ENCODE measurements around the gene FLOT2.
A peak's percentile ranks its signal among the peaks of the same experiment; 100 is the strongest.
"Not testable (repeated sequence)": the region's sequence is repeated elsewhere in the genome, so short reads cannot be mapped to it uniquely, and the experiment has no call there.

FLOT2 gene

GRCh38 chr17:28896884-28897768 lies at the start of gene FLOT2:
TSS of gene FLOT2 (minus strand) at chr17:28897733. CDS start at chr17:28897574, 159 bp downstream.
- DNase-seq (ENCODE audit: low read depth) = peak; percentile 40

DNA sequence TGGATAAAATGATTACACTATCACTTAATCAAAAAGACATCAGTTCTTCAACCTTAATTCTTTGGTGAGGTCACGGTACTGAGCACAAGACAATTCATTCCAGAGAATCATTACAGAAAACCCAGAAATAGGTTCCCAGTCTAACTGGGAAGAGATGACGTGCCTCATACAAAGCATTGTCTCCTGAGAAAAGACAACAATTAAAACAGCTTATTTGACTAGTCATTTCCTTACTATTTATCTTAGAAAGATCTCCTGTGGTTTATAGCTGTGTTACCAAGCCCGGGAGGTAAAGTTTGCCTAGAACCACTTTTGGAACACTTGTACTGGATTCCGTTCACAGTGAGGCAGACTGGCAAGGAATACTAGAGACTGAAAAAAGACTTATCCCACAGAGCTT lies 48.7 kb upstream of the FLOT2 start:
- DNase-seq (ENCODE audit: low read depth) = no peak

- no peak for DNase-seq (ENCODE audit: low read depth)
Observed at GRCh38 chr17:28944862-28945741, 47.6 kb upstream of the FLOT2 start.

DNA sequence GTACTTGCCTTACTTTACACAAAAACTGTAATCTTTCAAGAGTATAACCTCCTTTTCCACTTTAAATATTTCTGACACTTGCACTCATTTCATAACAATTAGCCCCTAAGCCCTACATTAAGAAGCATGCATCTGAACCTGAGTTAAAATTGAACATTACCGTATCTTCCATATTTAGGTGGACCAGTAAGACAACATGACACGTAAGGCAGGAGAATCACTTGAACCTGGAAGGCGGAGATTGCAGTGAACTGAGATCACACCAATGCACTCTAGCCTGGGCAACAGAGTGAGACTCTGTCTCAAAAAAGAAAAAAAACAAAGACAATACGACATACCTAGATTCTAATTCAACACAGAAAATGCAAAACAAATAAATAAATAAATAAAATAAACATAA lies 46.8 kb upstream of the FLOT2 start:
- DNase-seq (ENCODE audit: low read depth) = no peak

GRCh38 chr17:28942925-28943324 lies 45.4 kb upstream of the FLOT2 start:
- DNase-seq (ENCODE audit: low read depth) = no peak

GRCh38 chr17:28941251-28941650 lies 43.7 kb upstream of the FLOT2 start:
- no peak for DNase-seq (ENCODE audit: low read depth)

- DNase-seq (ENCODE audit: low read depth) = no peak
Observed at GRCh38 chr17:28940675-28941074, 43.1 kb upstream of the FLOT2 start.

GRCh38 chr17:28940142-28940541 lies 42.6 kb upstream of the FLOT2 start:
- no peak for DNase-seq (ENCODE audit: low read depth)

GRCh38 chr17:28938552-28938951 lies 41.0 kb upstream of the FLOT2 start:
- no peak for DNase-seq (ENCODE audit: low read depth)

- DNase-seq (ENCODE audit: low read depth) = no peak
Observed at GRCh38 chr17:28937044-28937729, 39.7 kb upstream of the FLOT2 start.

- no peak for DNase-seq (ENCODE audit: low read depth)
Observed at GRCh38 chr17:28935744-28936460, 38.4 kb upstream of the FLOT2 start.

GRCh38 chr17:28934508-28934907 lies 37.0 kb upstream of the FLOT2 start:
- not testable (repeated sequence) for DNase-seq (ENCODE audit: low read depth)

GRCh38 chr17:28929787-28930186 lies 32.3 kb upstream of the FLOT2 start:
- DNase-seq (ENCODE audit: low read depth) = no peak

DNA sequence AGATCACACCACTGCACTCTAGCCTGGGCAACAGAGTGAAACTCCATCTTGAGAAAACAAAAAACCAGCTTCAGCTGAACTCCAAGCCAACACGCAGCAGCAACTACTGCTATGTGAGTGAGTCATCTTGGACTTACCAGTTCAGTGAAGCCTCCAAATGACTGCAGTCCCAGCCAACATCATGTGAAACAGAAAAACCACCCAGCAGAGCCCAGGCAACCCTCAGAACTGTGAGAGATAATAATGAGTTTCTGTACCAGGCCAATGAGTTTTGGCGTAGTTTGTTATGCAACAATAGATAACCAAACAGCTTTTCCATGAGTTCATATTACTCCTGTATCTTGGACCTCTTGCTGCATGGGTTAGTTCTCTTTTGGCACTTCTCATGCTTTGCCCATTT lies 30.5 kb upstream of the FLOT2 start:
- no peak for DNase-seq (ENCODE audit: low read depth)

DNA sequence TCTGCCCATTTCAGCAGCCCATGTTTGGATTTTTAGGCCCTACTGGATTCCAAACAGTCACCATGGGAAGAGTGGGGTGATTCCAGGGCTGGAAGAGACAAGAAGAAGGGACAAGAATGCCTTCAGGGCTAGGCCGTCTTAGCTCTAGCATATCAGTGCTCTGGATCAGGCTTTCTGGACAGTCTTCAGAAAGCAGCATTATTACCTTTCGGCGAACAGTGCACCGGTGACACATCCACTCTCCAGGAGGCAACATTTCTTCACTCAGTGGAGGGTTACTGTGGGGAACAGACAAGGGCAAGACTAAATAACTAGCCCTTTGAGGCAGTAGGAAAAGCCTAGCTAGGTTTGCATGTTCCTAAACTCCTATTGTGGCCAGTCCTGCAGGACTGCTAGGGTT lies 29.3 kb upstream of the FLOT2 start:
- no peak for DNase-seq (ENCODE audit: low read depth)

GRCh38 chr17:28926366-28926765 lies 28.8 kb upstream of the FLOT2 start:
- no peak for DNase-seq (ENCODE audit: low read depth)

GRCh38 chr17:28925912-28926365 lies 28.4 kb upstream of the FLOT2 start:
- no peak for DNase-seq (ENCODE audit: low read depth)

GRCh38 chr17:28920201-28920600 lies 22.7 kb upstream of the FLOT2 start:
- DNase-seq (ENCODE audit: low read depth) = no peak

GRCh38 chr17:28918295-28918694 lies 20.8 kb upstream of the FLOT2 start:
- no peak for DNase-seq (ENCODE audit: low read depth)

- DNase-seq (ENCODE audit: low read depth) = no peak
Observed at GRCh38 chr17:28917465-28917864, 19.9 kb upstream of the FLOT2 start.

- no peak for DNase-seq (ENCODE audit: low read depth)
Observed at GRCh38 chr17:28917029-28917428, 19.5 kb upstream of the FLOT2 start.
